ENCODE measurements around the gene ADAMTS12. TPM values are rescaled to one million over a fixed set of nuclear protein-coding genes. Genes with fewer than 3 reads are reported as not detected.

Gene ADAMTS12
- polyA plus RNA-seq, 3 donors, result 13.5 to 18.0 (median 15.8) TPM

- no peak for DNase-seq
Observed at GRCh38 chr5:33715661-33716060, 176.1 kb downstream of the ADAMTS12 start.

- DNase-seq, result no peak
Observed at GRCh38 chr5:33713136-33713765, 178.5 kb downstream of the ADAMTS12 start.

GRCh38 chr5:33712664-33713063, 179.1 kb downstream of the ADAMTS12 start:
- DNase-seq, result no peak

GRCh38 chr5:33711094-33711679, 180.6 kb downstream of the ADAMTS12 start:
- no peak for DNase-seq

- no peak for DNase-seq
Observed at GRCh38 chr5:33702867-33703266, 188.9 kb downstream of the ADAMTS12 start.

GRCh38 chr5:33701951-33702350, 189.8 kb downstream of the ADAMTS12 start:
- no peak for DNase-seq

- no peak for DNase-seq
Observed at GRCh38 chr5:33701251-33701650, 190.5 kb downstream of the ADAMTS12 start.

- DNase-seq, result no peak
Observed at GRCh38 chr5:33696411-33696810, 195.4 kb downstream of the ADAMTS12 start.

GRCh38 chr5:33692980-33693379, 198.8 kb downstream of the ADAMTS12 start:
- no peak for DNase-seq

GRCh38 chr5:33691856-33692255, 199.9 kb downstream of the ADAMTS12 start:
- no peak for DNase-seq

GRCh38 chr5:33690374-33691135, 201.2 kb downstream of the ADAMTS12 start:
- no peak for DNase-seq

- no peak for DNase-seq
Observed at GRCh38 chr5:33688526-33688925, 203.3 kb downstream of the ADAMTS12 start.

- no peak for DNase-seq
Observed at GRCh38 chr5:33688066-33688465, 203.7 kb downstream of the ADAMTS12 start.

- DNase-seq, result peak; percentile 31
Observed at GRCh38 chr5:33685873-33686755, 205.7 kb downstream of the ADAMTS12 start.

GRCh38 chr5:33684496-33685159, 207.2 kb downstream of the ADAMTS12 start:
- no peak for DNase-seq

GRCh38 chr5:33679791-33680190, 212.0 kb downstream of the ADAMTS12 start:
- no peak for DNase-seq

GRCh38 chr5:33675958-33676464, 215.8 kb downstream of the ADAMTS12 start:
- DNase-seq, result no peak

GRCh38 chr5:33671700-33672291, 220.0 kb downstream of the ADAMTS12 start:
- no peak for DNase-seq

- no peak for DNase-seq
Observed at GRCh38 chr5:33662722-33663427, 228.9 kb downstream of the ADAMTS12 start.

- DNase-seq, result no peak
Observed at GRCh38 chr5:33659526-33660169, 232.1 kb downstream of the ADAMTS12 start.

Data from renal pelvis (tissue), 4 donors.